ENCODE data around the gene NLGN1.
"Not testable (repeated sequence)": the region's sequence is repeated elsewhere in the genome, so short reads cannot be mapped to it uniquely, and the experiment has no call there.

The NLGN1 gene

DNA sequence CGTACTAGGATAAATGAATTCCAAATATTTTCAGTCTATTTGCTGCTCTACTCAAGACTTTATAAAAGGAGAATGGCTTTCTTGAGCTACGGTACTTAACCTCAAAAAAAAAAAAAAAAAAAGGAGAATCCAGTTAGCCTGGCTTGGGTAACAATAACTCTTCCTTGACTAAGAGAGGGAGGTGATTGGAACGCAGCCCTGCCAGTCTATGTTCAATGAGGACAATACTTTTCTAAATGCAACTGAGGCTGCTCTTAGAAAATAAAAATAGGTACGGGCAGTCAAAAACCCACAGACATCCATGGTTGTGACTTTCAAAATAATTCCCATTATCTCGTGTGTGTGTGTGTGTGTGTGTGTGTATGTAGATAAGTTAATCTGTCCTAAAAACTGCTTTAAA is 799.9 kb downstream of the NLGN1 start:
- FAIRE-seq: no peak

DNA sequence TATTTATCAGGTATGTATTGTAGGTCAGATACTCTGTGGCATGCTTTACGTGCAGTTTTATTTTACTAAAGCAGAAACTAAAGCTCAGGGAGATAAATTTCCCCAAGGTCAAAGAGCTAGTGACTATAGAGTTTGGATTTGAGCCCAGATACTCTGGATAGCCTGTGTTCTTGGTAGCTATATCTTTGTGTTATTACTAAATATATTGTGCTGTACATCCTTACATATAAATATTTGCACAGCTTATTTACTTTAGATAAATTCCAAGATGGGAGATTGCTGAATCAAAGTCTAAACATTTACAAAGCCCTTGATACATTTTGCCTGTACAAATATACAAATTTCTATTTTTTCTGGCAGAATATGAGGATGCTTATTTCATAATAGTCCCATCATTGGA is 800.7 kb downstream of the NLGN1 start:
- no peak for FAIRE-seq

DNA sequence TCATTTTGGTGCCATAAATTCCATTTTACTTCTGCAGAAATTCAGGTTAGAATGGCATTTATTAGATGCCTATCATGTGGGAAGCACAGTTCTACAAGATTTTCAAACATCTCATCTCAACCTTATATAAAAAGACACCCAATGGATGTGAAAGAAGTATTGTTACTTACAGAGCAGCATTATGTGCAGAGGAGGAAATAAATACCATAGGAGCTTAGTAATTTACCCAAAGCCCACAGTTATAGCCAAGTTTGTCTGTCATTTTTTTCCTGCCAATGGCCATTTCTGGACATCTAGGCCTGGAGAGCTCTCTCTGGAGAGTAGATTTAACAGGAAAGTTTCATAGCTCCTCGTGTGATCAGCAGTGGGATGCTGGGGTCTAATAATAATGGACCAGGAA is 802.2 kb downstream of the NLGN1 start:
- FAIRE-seq: no peak

DNA sequence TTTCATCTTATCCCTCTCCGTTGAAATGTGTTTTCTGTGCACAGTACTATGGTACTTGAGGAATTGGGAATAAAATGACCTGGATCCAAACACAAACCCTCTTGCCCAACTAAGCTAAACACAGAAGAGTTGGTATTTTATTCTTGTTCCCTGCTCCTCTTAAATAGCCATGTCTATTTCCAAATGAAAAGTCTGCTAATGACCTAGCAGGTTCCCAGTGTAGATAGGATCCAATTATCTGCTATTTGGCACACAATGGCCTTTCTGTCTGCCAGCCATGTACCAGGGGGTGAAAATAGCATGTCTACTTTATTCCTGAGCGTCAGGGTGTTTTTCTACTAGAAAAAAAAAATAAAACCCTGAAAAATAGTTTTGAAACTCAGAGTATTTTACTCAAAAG is 804.6 kb downstream of the NLGN1 start:
- FAIRE-seq: no peak

DNA sequence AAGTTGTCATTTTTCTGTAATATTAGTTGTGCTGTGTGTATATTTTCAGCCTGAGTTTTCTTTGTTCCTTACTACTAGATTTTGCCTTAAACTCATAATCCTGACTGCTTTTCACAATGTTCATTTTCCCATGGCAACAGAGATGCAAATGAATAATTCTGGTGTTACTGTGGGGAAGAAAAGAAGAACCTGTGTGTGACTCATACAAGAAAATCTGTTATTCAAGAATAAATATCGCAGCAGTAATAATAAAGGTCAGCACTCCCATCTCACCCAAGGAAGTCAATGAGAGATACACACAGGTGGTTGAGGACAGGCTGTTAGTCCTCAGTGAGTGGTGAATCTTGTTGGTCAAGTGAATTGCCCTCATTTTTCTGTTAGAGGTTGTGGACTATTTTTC is 805.0 kb downstream of the NLGN1 start:
- no peak for FAIRE-seq

DNA sequence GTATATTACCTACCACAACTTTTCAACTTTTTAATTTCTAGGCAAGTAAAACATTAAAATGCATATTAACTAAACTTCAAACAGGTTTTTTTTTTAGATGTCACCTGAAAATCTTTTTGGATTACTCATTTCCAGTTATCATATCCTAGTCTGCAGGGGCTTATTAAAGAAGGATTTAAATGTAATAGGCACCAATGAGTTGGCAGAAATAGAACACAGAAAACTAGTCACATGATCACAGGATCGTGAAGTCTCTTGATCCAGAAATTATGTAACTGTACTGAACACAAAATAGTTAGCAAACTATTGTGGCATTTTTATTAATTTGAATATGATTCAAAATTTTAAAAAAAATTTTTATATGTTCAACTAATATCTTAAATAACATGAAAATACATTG is 807.2 kb downstream of the NLGN1 start:
- peak; percentile 50 for FAIRE-seq

DNA sequence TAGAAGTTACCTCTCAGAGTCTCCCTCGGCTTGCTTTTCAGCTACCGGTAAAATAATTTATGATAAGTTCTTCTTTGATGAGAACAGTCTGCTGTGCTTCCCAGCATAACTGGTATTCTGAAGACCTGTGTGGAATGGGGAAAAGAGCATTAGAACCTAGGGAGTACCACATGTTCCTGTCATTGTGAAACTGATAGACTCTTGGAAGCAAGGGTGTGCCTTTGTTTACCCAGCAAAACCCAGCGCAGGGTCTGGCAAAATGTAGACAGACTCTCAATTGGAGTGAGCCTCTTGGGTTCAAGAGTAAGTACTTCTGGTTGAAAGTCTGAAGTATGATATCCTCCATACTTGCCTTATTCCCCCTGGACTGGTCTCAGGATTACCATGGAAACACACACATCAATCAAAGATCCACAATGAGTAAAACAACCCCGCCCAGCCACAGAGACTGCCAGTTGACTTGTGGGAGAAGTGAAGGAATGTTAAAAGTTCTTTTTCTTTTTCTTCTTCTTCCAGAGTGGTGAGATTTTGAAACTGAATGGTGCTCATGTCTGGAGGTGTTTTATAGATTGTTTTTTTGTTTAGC is 809.2 kb downstream of the NLGN1 start:
- no peak for FAIRE-seq

DNA sequence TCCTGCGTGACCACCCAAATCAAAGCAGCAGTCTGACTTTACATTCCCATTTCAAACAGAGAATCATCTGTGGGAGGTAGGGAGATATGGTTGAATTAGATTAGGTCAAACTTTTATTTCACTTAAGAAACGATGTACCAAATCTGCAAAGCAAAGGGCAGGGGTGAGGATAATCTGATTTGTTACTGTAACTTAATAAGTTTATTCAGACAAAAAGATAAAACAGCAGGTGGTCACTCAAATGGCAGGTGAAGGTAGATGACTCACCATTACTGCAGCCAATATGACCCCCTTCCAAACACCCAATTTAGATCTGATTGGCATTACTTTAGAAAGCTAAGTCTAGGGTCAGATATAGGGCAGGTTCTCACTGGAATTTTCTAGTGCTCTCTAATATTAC is 810.6 kb downstream of the NLGN1 start:
- no peak for FAIRE-seq

DNA sequence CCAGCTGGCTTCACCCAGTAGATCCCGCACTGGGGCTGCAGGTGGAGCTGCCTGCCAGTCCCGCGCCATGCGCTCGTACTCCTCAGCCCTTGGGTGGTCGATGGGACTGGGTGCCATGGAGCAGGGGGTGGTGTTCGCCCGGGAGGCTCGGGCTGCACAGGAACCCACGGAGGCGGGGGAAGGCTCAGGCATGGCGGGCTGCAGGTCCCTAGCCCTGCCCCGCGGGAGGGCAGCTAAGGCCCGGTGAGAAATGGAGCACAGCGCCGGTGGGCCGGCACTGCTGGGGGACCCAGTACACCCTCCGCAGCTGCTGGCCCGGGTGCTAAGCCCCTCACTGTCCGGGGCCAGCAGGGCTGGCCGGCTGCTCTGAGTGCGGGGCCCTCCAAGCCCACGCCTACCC is 814.4 kb downstream of the NLGN1 start:
- not testable (repeated sequence) for FAIRE-seq

DNA sequence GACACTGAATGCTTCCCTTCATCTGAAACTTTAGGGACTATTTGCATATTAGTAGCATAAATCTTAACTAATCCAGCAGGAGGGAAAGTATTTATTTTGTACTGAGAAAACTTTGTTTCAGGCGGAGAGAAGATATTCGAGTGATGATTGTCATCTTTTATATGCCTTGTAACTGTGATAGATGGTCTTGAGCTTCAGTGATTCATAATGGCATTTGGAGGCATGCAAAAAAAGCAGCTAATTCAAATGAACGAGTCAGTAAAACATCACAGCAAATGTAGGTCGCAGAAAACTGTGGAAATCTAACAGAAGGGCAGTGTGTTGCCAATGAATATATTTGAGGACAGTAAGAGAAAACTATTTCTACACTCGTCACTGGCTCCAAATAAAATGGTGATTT is 817.9 kb downstream of the NLGN1 start:
- FAIRE-seq: no peak

DNA sequence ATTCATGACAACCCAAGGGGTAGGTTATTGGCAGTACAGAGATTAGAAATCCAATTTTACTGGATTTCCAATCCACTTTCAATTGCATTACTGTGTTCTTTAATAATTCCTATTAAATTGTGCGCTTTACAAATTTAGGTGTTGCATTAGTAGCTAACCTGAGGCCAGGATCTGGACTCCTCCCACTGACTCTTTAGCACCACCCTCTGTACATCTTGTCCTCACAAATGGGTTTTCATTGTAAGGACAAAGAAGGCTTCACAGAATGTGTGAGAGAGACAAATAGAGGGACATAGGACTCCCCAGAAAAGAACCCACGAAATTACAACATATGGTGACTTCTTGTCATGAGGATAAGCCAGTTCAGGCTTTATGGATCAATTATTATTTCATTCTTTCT is 818.5 kb downstream of the NLGN1 start:
- no peak for FAIRE-seq

DNA sequence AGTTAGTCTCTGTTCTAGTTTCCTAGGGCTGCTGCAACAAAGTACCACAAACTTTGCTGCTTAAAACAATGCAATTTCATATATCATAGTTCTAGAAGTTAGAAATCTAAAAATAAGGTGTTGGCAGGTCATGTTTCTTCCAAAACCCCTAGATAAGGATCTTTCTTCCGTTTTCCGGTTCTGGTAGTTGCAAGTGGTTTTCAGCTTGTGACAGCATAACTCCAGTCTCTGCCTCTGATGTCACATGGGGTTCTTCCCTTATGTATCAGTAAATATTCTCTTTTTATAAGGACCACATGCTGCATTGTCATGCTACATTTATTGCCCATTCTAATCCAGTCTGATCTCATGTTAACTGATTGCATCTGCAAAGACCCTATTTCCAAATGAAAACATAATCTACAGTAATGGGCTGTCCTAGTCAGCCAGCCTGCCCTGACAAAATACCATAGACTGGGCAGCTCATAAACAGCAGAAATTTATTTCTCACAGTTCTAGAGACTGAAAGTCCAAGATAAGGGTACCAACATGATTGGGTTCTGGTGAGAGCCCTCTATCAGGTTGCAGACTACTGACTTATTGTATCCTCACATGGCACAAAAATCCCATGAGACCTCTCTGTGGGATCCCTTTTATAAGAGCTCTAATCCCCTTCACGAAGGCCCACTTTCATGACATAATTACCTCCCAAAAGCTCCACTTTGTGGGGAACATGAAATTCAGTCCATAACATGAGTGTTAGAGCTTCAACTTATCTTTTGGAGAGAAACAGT is 819.6 kb downstream of the NLGN1 start:
- no peak for FAIRE-seq

DNA sequence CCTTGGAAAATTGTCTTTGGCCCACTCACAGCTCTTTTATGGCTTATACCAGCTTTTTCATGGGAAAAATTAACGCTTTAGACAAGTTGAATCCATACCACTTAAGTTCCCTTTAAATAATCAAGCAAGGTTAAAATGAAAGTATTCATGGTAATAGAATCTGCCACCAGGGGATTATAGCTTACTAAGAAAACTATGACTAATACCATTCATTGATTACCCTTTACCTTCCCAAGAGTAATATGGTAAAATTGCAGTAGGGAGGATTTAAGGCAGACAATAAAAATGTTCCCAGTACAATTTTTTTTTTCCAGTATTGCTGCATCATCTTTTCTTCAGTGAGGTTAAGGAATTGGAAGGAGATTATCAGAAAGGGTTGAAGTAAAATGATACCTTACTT is 820.5 kb downstream of the NLGN1 start:
- no peak for FAIRE-seq

DNA sequence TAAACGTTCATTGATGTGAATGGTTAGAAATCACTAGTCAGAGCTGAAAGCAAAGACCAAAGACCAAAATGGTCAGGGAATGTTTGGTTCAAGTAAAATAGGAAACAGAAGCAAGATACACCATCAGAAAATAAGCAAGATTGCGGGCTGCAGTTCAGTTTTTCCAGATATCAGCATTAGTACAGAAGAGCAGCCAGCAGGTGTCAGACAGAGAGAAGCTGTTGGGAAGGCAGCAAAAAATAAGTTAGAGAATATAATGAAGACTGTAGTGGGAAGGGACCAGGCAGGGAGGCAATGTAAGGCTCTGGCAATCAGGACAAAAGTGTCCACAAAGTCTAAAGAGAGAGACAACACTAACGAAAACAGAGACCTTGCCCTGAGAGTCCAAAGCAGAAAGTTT is 822.2 kb downstream of the NLGN1 start:
- no peak for FAIRE-seq

DNA sequence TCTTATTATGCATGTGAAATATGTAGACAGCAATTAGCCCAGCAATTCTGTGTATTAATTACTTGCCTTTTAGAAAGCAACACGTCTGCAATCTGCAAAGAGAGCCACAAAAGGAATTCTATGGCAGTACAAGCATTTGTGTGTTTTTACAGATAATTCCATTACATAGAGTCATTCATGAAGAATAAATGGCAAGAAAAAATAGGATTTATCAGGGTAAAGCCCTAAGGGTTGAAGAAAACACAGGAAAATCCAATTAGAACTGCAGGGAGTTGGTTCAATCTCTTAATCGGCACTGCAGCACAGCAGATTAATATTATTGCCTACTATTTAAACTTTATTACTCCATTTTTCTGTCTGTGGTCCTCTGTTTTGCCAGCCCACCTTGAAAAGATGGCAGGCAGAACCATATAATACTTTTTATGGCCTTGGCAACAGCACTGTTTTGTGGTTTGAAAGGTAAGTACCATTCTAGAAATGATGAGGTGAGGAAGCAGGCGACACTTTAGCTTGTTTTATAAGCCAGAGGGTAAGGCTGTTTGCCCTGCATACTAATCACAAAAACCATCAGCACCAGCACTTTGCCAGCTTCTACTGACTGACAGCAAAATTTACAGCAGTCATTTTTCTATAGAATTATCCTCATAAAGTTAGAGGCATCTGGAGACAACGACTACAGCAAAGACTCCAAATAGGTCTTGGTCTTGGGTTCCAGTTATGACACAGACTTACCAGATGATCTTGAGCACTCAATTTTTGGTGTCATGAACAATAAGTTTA is 823.4 kb downstream of the NLGN1 start:
- FAIRE-seq: no peak

DNA sequence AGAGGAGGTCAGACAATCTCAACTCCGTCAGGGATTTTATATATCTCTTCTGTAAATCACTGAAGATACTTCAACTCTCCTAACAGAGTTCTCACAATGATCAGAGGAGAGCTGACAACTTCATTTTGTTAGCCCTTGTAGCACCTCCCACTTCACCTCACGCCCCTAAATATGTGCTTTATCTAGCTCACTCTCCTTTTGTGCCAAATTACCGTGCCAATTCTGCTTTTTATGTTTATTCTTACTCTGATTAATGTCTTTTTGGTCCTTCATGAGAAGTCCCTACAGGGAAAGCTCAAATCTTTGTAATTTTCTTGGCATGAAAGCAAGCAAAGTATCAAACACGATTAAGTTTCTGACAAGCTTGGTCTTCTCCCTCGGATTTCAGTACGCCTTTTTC is 825.5 kb downstream of the NLGN1 start:
- FAIRE-seq: no peak

DNA sequence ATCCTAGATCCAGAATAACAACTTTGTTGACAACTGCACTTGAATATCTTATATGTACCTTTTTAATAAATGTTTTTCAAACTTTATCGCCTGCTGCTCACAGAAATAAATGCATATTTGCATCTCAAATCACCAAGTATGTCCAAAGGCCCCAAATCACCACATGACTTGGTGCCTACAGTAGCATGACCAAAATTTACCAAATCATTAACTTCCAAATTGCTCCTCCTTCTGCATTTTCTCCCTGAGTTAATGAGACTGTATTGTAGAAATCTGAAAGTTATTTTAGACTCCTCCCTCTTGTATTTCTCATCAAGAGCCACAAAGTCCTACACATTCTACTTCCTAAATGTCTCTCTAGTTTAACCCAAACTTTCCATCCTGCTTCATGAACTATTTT is 826.1 kb downstream of the NLGN1 start:
- no peak for FAIRE-seq

DNA sequence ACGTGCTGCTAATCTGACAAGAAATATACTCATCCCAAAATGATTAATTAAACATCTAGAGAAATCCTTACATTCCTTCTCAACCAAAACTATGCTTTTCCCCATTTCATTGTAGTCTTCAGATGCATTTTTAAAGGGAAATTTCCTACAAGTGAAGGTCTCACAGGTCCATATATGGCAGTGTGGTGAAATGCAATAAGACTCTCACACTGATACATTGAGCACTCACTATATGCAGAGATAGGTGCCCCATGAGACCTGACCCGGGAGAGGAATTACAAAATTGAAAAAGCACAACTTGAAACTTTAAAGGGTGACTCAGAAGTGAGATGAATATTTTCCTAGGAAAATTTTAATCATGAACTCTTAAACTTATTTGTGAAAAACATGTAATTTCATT is 832.4 kb downstream of the NLGN1 start:
- no peak for FAIRE-seq

DNA sequence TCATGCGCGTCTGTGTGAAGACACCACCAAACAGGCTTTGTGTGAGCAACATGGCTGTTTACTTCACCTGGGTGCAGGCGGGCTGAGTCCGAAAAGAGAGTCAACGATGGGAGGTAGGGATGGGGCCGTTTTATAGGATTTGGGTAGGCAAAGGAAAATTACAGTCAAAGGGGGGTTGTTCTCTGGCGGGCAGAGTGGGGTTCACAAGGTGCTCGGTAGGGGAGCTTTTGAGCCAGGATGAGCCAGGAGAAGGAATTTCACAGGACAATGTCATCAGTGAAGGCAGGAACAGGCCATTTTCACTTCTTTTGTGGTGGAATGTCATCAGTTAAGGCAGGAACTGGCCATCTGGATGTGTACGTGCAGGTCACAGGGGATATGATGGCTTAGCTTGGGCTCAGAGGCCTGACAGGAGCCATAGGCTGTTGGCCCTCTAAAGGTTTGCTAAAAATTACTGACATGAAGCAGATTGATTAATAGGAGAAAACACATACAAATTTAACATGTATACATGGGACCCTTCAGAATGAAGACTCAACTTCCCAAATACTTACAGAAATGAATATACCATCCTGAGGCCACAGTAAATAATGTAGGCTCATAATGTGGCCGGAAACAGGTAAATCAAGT is 834.6 kb downstream of the NLGN1 start:
- FAIRE-seq: not testable (repeated sequence)

DNA sequence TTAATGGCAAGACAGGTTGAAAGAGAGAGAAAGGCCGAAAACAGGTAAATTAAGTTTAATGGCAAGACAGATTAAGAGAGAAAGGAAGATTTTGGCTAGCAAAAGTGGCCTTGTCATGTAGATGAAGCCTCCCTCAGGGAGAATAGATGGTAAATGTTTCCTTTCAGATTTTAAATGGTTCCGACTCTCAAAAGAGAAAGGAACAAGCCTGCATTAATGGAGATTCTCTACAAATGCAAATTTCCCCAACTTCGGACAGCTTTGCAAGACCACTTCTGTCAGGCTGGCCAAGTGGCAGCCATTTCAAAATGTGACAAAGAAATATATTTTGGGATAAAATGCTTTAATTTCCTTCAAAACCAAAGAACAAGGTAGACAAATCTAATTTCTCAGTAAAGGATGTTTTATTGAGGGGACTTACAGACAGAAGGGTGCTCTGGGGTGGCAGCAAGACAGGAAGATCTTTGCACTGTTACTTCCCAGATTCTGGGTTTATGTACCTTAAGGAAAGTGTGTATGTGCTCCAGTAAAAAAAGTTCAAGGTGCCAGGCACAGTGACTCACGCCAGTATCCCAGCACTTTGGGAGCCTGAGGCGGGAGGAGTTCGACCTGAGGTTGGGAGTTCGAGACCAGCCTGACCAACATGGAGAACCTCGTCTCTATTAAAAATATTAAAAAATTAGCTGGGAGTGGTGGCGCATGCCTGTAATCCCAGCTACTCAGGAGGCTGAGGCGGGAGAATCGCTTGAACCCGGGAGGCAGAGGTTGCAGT is 835.3 kb downstream of the NLGN1 start:
- no peak for FAIRE-seq

DNA sequence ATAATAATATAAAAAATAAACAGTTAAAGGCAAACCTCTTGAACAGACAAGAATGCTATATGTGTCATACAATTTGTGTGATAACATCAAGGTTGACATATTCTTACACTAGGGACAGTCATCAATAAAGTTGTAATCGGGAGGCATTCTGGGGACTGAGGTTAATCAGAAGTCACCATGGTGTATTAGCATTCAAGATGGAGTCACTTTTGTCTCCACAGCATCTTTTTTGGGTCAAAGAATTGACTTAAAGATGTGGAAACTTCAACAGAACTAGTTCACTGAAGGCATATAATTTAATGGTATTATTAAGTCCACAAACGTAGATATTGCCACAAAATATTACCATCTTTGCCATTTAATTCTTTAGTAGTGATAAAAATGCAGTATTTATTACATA is 836.0 kb downstream of the NLGN1 start:
- FAIRE-seq: no peak

DNA sequence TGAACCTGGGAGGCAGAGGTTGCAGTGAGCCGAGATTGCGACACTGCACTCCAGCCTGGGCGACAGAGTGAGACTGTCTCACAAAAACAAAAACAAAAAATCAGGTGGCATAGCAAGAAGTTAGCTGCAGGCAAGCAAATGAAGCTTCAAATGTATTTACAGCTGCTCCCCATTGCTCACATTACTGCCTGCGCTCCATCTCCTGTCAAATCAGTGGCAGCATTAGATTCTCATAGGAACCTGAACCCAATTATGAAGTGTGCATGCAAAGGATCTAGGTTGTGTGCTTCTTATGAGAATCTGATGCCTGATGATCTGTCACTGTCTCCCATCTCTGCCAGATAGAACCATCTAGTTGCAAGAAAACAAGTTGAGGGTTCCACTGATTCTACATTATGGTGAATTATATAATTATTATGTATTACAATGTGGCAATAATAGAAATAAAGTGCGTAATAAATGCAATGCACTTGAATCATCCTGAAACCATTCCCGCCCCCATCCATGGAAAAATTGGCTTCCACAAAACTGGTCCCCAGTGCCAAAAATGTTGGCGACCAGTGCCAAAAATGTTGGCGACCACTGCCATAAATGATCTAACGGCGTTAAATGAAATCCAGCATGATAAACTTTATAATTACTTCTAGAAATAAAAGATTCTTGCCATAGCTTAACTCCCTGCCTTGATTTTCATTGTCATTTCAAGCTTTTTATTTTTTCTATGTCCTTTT is 844.9 kb downstream of the NLGN1 start:
- FAIRE-seq: no peak

Data from endometrium (tissue), 2 donors.